GM12872 (cell line): ENCODE measurements around the gene RIC3.

Experiments
- TF ChIP-seq, protein P1 (sequence below): IDR thresholded peaks from 3 replicates; pipeline ENCODE4 v1.5.1; 2011; ENCODE audit warnings: low read depth, mild to moderate bottlenecking, low read length, moderate library complexity; ENCODE audit not compliant: insufficient read depth

RIC3 gene

GRCh38 chr11:8071616-8072581 lies 96.9 kb downstream of the RIC3 start:
- TF ChIP-seq, protein P1, sequence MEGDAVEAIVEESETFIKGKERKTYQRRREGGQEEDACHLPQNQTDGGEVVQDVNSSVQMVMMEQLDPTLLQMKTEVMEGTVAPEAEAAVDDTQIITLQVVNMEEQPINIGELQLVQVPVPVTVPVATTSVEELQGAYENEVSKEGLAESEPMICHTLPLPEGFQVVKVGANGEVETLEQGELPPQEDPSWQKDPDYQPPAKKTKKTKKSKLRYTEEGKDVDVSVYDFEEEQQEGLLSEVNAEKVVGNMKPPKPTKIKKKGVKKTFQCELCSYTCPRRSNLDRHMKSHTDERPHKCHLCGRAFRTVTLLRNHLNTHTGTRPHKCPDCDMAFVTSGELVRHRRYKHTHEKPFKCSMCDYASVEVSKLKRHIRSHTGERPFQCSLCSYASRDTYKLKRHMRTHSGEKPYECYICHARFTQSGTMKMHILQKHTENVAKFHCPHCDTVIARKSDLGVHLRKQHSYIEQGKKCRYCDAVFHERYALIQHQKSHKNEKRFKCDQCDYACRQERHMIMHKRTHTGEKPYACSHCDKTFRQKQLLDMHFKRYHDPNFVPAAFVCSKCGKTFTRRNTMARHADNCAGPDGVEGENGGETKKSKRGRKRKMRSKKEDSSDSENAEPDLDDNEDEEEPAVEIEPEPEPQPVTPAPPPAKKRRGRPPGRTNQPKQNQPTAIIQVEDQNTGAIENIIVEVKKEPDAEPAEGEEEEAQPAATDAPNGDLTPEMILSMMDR = no peak

DNA sequence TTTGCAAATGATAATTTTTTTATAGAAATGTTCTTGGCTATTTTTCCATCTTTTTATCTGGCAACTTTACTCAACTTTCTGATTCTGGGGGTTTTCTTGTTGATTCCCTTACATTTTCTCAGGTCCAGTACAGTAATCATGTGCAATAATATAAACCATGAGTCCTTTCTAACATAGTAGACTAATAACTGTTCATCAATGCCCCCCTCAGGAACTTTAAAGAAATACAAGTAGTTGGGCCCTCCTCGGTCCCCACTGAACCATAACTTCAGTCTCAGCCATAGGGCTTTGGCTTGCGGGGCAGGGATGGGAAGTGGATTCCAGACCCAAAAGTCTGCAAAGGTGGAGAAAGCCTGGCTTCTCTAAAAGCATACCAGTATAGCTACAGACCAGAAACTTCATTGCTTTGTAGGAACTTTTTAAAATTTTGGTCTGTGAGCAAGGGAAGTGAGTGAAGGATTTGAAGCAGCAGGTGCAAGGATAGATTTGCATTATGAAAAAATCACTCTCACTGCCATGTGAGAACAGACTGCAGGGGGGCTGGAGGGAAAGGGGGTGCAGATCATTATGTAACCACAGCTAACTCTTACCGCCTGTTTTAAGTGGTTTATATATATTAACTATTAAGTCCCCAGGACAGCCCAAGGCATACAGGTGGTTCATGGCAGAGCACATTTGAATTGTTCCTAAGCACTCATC lies 98.3 kb downstream of the RIC3 start:
- TF ChIP-seq, protein P1 = peak; percentile 40; the same call in 1 of the 3 replicates

DNA sequence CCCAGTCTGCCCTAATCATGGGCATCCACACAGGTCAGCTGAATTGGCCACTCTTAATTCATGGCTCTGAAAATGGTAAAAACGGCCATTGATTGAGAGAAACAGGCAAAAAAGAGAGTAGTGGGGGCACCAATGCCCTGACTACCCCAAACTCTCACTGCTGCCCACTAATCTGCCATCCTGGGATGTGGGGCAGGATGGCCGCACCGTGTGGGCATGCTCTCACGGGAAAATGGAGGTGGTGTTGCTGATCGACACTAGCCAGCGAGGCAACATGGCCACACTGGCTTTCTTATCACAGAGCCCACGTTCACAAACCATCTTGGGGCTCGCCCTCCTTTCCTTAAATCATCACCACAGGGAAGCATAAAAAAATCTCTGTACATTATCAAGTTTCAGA lies 99.1 kb downstream of the RIC3 start:
- TF ChIP-seq, protein P1 = no peak

- TF ChIP-seq, protein P1 = no peak
Observed at GRCh38 chr11:8068605-8069221, 100.1 kb downstream of the RIC3 start.

DNA sequence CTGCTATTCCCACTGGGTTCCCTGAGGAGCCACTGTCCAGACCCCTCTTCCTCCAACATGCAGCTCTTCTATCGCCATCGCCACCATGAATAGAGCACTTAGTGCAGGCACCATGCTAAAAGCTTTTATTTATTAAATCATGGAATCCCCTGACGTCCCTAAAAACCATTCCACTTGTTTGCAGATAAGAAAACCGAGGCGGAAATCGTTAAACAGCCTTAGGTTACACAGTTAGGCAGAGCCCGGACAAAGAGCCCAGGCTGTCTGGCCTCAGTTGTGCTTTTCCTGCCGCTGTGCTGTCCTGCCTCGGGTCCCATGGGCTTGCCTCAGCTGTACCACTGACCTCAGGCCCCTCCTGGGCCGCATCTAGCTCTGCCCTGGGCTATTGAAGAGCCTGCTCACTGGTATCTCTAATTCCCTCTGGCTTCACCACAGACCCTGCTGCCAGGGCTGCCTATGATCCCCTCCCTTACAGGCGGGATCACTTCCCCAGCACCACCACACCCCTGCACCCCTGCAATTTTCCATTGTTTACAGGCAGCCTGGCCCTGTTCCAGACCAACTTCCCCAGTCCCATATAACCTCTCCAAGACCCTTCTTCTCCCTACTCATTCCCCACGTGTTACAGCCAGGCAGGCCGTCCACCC lies 100.8 kb downstream of the RIC3 start:
- TF ChIP-seq, protein P1 = no peak

DNA sequence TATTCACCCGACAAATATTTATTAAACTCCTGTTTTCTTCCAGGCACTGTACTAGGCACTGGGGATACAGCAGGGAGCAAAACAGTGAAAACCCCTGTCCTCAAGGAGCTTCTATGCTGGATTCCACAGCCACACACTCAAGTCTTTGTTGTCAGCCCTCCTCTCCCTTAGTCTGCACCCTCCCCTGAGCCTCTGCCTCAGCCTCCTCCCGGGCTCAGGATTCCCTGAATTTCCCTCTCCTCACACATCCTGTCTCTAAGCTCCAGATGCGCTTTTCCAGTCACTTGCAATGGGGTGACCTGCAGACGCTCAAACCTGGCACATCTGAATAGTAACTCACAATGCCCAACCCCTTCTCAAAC lies 101.3 kb downstream of the RIC3 start:
- TF ChIP-seq, protein P1 = no peak
